Memory B cell (primary cell): ENCODE measurements around the gene DUSP18.

ENCODE experiments used
- ATAC-seq: fragments of 150-1000 bp; cut with Tn5 transposase; 2 replicates; pipeline ENCODE4 v1.10.0; 2021; ENCODE audit warnings: low read depth, mild to moderate bottlenecking, moderate library complexity
- DNase-seq, 2 donors: peaks; one replicate each; pipeline ENCODE4 v3.0.0; 2022; ENCODE audit warnings: low spot score in 2 of 2
- H3K27ac Mint-ChIP-seq: one replicate; pipeline ENCODE4 v1.8.0; 2022; ENCODE audit warnings: mild to moderate bottlenecking, moderate library complexity, mixed read lengths
- H3K27me3 Mint-ChIP-seq: one replicate; pipeline ENCODE4 v1.8.0; 2022; ENCODE audit warnings: mixed read lengths
- H3K36me3 Mint-ChIP-seq: one replicate; pipeline ENCODE4 v1.8.0; 2022; ENCODE audit warnings: mild to moderate bottlenecking, mixed read lengths
- H3K4me1 Mint-ChIP-seq: one replicate; pipeline ENCODE4 v1.8.0; 2022; ENCODE audit warnings: mixed read lengths
- H3K4me3 Mint-ChIP-seq: one replicate; pipeline ENCODE4 v1.8.0; 2022; ENCODE audit warnings: mild to moderate bottlenecking, moderate library complexity, mixed read lengths
- H3K9me3 Mint-ChIP-seq: one replicate; pipeline ENCODE4 v1.8.0; 2022; ENCODE audit warnings: mixed read lengths

The DUSP18 gene

GRCh38 chr22:30612789-30613188, 54.9 kb downstream of the DUSP18 start:
- no peak overlapping the region for H3K27ac Mint-ChIP-seq
- H3K4me1 Mint-ChIP-seq = peaks cover 8% of the 10 kb centered on the region
- H3K27me3 Mint-ChIP-seq = peaks cover 9% of the 10 kb centered on the region
- DNase-seq = no peak
- ATAC-seq = no peak
- H3K4me3 Mint-ChIP-seq = no peak overlapping the region
- H3K36me3 Mint-ChIP-seq = no peaks in the 10 kb centered on the region
- H3K9me3 Mint-ChIP-seq = no peaks in the 10 kb centered on the region
